H1 (cell line): Measurements from ENCODE around the gene ZSWIM4. TPM values are rescaled to one million over a fixed set of nuclear protein-coding genes. Genes with fewer than 3 reads are reported as not detected.

Experiments
- CTCF ChIA-PET: fragments of 300-600 bp; sonication (Branson Sonifier 250); formaldehyde crosslinking; loops from one replicate; lab custom pipeline; 2021; ENCODE audit not compliant: partially characterized antibody; lab: Charles Lee
- POLR2A ChIA-PET: fragments of 300-600 bp; sonication (Branson Sonifier 250); formaldehyde crosslinking; loops from one replicate; lab custom pipeline; 2021; ENCODE audit warnings: inconsistent platforms; ENCODE audit not compliant: partially characterized antibody; lab: Charles Lee
- DNase-seq, 2 experiments: peaks; one replicate each; pipeline versions ENCODE4 v3.0.0 to v3.0.0-alpha.2; 2010 to 2022; ENCODE audit warnings: low spot score in 2 of 2, low read depth in 1 of 2, mixed read lengths in 1 of 2
- FAIRE-seq: peaks from 2 replicates; lab custom pipeline; 2011; peaks lifted over from hg19 to GRCh38; lab: Jason Lieb, UNC
- H2AFZ ChIP-seq: 2 replicates; pipeline ENCODE4 v1.8.1; 2012; ENCODE audit warnings: low read length, inconsistent platforms
- H2AK5ac ChIP-seq: 2 replicates; pipeline ENCODE4 v1.6.1; 2013; ENCODE audit warnings: low read depth, low read length
- H2BK120ac ChIP-seq: replicated peaks from 2 replicates; pipeline ENCODE3; 2013; ENCODE audit warnings: low read depth, low read length, inconsistent platforms
- H2BK12ac ChIP-seq: 2 replicates; pipeline ENCODE4 v1.6.1; 2013; ENCODE audit warnings: low read depth, low read length
- H2BK15ac ChIP-seq: 2 replicates; pipeline ENCODE4 v1.6.1; 2013; ENCODE audit warnings: low read length
- H2BK20ac ChIP-seq: 2 replicates; pipeline ENCODE4 v1.6.1; 2013; ENCODE audit warnings: low read length
- H2BK5ac ChIP-seq: 2 replicates; pipeline ENCODE4 v1.6.1; 2013; ENCODE audit warnings: low read depth, low read length
- H3K14ac ChIP-seq: 2 replicates; pipeline ENCODE4 v1.6.1; 2013; ENCODE audit warnings: inconsistent platforms; ENCODE audit not compliant: insufficient read length
- H3K18ac ChIP-seq: 2 replicates; pipeline ENCODE4 v1.6.1; 2013; ENCODE audit warnings: low read length; ENCODE audit errors: extremely low read depth
- H3K23ac ChIP-seq: 2 replicates; pipeline ENCODE4 v1.6.1; 2013; ENCODE audit warnings: inconsistent platforms; ENCODE audit not compliant: insufficient read length
- H3K23me2 ChIP-seq: 2 replicates; pipeline ENCODE4 v1.6.1; 2013; ENCODE audit warnings: low read depth, low read length
- H3K27ac ChIP-seq: 2 replicates; pipeline ENCODE4 v1.6.1; 2011; ENCODE audit warnings: low read depth, low read length, inconsistent platforms
- H3K27me3 ChIP-seq, 4 experiments: replicated peaks in 1 of 4; 1 replicate in 1 of 4; 2 replicates in 3 of 4; pipeline versions ENCODE4 v1.6.1 to v1.8.1; 2011 to 2013; ENCODE audit warnings: low read length in 3 of 4, mild to moderate bottlenecking in 3 of 4, inconsistent platforms in 2 of 4, mixed read lengths in 2 of 4, moderate library complexity in 1 of 4; ENCODE audit not compliant: control insufficient read depth in 3 of 4, insufficient read depth in 3 of 4; ENCODE audit errors: extremely low read depth in 1 of 4
- H3K36me3 ChIP-seq, 4 experiments: 2 replicates each; pipeline versions ENCODE4 v1.6.1 to v1.8.1; 2011 to 2013; ENCODE audit warnings: mild to moderate bottlenecking in 4 of 4, low read length in 3 of 4, moderate library complexity in 2 of 4, control low read depth in 1 of 4, inconsistent platforms in 1 of 4; ENCODE audit not compliant: insufficient read depth in 4 of 4, control insufficient read depth in 2 of 4
- H3K4ac ChIP-seq: replicated peaks from 2 replicates; pipeline ENCODE3; 2013; ENCODE audit warnings: low read length, low read depth, mixed read lengths, inconsistent platforms; ENCODE audit not compliant: insufficient read length
- H3K4me1 ChIP-seq, 4 experiments: replicated peaks in 1 of 4; 1 replicate in 1 of 4; 2 replicates in 3 of 4; pipeline versions ENCODE4 v1.6.1 to v1.8.1; 2011 to 2013; ENCODE audit warnings: low read length in 3 of 4, inconsistent platforms in 2 of 4, mixed read lengths in 1 of 4; ENCODE audit not compliant: insufficient read depth in 4 of 4, control insufficient read depth in 3 of 4
- H3K4me2 ChIP-seq, 2 experiments: 2 replicates each; pipeline versions ENCODE4 v1.6.1 to v1.8.1; 2011 to 2013; ENCODE audit warnings: low read depth in 2 of 2, low read length in 2 of 2, control low read depth in 1 of 2, inconsistent platforms in 1 of 2, mild to moderate bottlenecking in 1 of 2; ENCODE audit not compliant: insufficient read depth in 1 of 2
- H3K4me3 ChIP-seq, 4 experiments: fragments of 200-600, 300-600 bp in 1 of 4; sonication (generic), shearing (Covaris generic), sonication (Bioruptor Twin) in 1 of 4; 2 replicates each; pipeline versions ENCODE4 v1.5.1 to v1.8.1; 2011 to 2016; ENCODE audit warnings: low read length in 4 of 4, low read depth in 3 of 4, control low read depth in 2 of 4, inconsistent platforms in 2 of 4, mild to moderate bottlenecking in 2 of 4, mixed read lengths in 1 of 4, moderate library complexity in 1 of 4; ENCODE audit not compliant: insufficient read depth in 2 of 4; ENCODE audit errors: extremely low read depth in 1 of 4
- H3K56ac ChIP-seq: replicated peaks from 2 replicates; pipeline ENCODE3; 2013; ENCODE audit warnings: low read depth, mild to moderate bottlenecking, mixed read lengths, low read length, inconsistent platforms; ENCODE audit not compliant: insufficient read length
- H3K79me1 ChIP-seq: 2 replicates; pipeline ENCODE4 v1.6.1; 2013; ENCODE audit warnings: low read depth, low read length, control low read depth
- H3K79me2 ChIP-seq, 2 experiments: 2 replicates each; pipeline versions ENCODE4 v1.6.1 to v1.8.1; 2012 to 2013; ENCODE audit warnings: low read length in 2 of 2, mild to moderate bottlenecking in 2 of 2, inconsistent platforms in 1 of 2; ENCODE audit not compliant: insufficient read depth in 2 of 2, control insufficient read depth in 1 of 2
- H3K9ac ChIP-seq, 4 experiments: replicated peaks in 1 of 4; 1 replicate in 1 of 4; 2 replicates in 3 of 4; pipeline versions ENCODE4 v1.6.1 to v1.8.1; 2011 to 2013; ENCODE audit warnings: low read depth in 3 of 4, low read length in 3 of 4, control low read depth in 2 of 4, mild to moderate bottlenecking in 2 of 4, moderate library complexity in 2 of 4, inconsistent platforms in 1 of 4; ENCODE audit errors: extremely low read depth in 1 of 4
- H3K9me3 ChIP-seq, 2 experiments: 2 replicates each; pipeline versions ENCODE4 v1.6.1 to v1.8.1; 2012 to 2013; ENCODE audit warnings: mild to moderate bottlenecking in 2 of 2, moderate library complexity in 2 of 2, control low read depth in 1 of 2, inconsistent platforms in 1 of 2, low read depth in 1 of 2, low read length in 1 of 2, mixed read lengths in 1 of 2; ENCODE audit not compliant: insufficient read depth in 2 of 2
- H4K20me1 ChIP-seq, 2 experiments: replicated peaks in 1 of 2; 2 replicates each; pipeline versions ENCODE3 to v1.8.1; 2011 to 2013; ENCODE audit warnings: inconsistent platforms in 2 of 2, low read length in 2 of 2, mild to moderate bottlenecking in 1 of 2; ENCODE audit not compliant: insufficient read depth in 2 of 2, control insufficient read depth in 1 of 2
- H4K5ac ChIP-seq: 2 replicates; pipeline ENCODE4 v1.6.1; 2013; ENCODE audit warnings: low read length, low read depth, mixed read lengths, inconsistent platforms; ENCODE audit not compliant: insufficient read length
- H4K8ac ChIP-seq: 2 replicates; pipeline ENCODE4 v1.8.0; 2013; ENCODE audit warnings: mild to moderate bottlenecking, moderate library complexity, low read length, inconsistent platforms; ENCODE audit not compliant: insufficient read depth; ENCODE audit errors: extremely low read depth
- H4K91ac ChIP-seq: replicated peaks from 2 replicates; pipeline ENCODE3; 2013; ENCODE audit warnings: low read length, mixed read lengths, inconsistent platforms; ENCODE audit not compliant: insufficient read length
- ATF2 ChIP-seq: IDR thresholded peaks from 2 replicates; pipeline ENCODE4 v1.6.1; 2012; ENCODE audit warnings: low read length, inconsistent platforms
- ATF3 ChIP-seq: IDR thresholded peaks from 2 replicates; pipeline ENCODE4 v1.6.1; 2011; ENCODE audit warnings: low read depth, mild to moderate bottlenecking, low read length; ENCODE audit not compliant: insufficient read depth
- BACH1 ChIP-seq: IDR thresholded peaks from 2 replicates; pipeline ENCODE4 v1.6.1; 2012; ENCODE audit warnings: low read length, improper control_type of control experiment
- CBX8 ChIP-seq: fragments of 300-800, 300-1000 bp; sonication (generic); IDR thresholded peaks from 2 replicates; pipeline ENCODE4 v1.7.1; 2016; ENCODE audit warnings: low read depth, low read length, borderline replicate concordance
- FOSL1 ChIP-seq: IDR thresholded peaks from 2 replicates; pipeline ENCODE4 v1.6.1; 2011; ENCODE audit warnings: mild to moderate bottlenecking, low read depth, low read length, moderate library complexity; ENCODE audit not compliant: insufficient read depth
- HDAC2 ChIP-seq, 2 experiments: fragments of 300-600 bp in 1 of 2; sonication (generic) in 1 of 2; IDR thresholded peaks; 2 replicates each; pipeline ENCODE4 v1.6.1; 2011 to 2012; ENCODE audit warnings: low read depth in 2 of 2, low read length in 2 of 2, mild to moderate bottlenecking in 2 of 2, moderate library complexity in 2 of 2, borderline replicate concordance in 1 of 2, inconsistent platforms in 1 of 2
- KDM4A ChIP-seq: IDR thresholded peaks from one replicate; pipeline ENCODE4 v1.7.1; 2012; ENCODE audit warnings: low read depth, mild to moderate bottlenecking, moderate library complexity, low read length, inconsistent platforms; ENCODE audit not compliant: severe bottlenecking
- PHF8 ChIP-seq: fragments of 200-600 bp; sonication (generic); conservative IDR thresholded peaks from 2 replicates; pipeline ENCODE4 v1.7.1; 2012; ENCODE audit warnings: low read depth, mild to moderate bottlenecking, inconsistent platforms, low read length, moderate library complexity
- SP4 ChIP-seq: IDR thresholded peaks from 2 replicates; pipeline ENCODE4 v1.6.1; 2012; ENCODE audit warnings: low read length, inconsistent platforms
- TBP ChIP-seq: IDR thresholded peaks from 2 replicates; pipeline ENCODE4 v1.6.1; 2011; ENCODE audit warnings: low read depth, low read length, improper control_type of control experiment
- WGBS, 2 experiments: shearing (Covaris generic) in 1 of 2; methylation state at CpG; one replicate each; pipeline versions ENCODE4 v1.1.6 to v1.1.7; 2013 to 2015; ENCODE audit warnings: low lambda C conversion rate in 2 of 2, mixed read lengths in 2 of 2, inconsistent platforms in 1 of 2, low coverage in 1 of 2, missing lambda C conversion rate in 1 of 2; ENCODE audit not compliant: insufficient replicate concordance in 2 of 2, insufficient coverage in 1 of 2, insufficient read length in 1 of 2; ENCODE audit errors: extremely low coverage in 1 of 2, missing lambda C conversion rate in 1 of 2; 5-methylcytosine and 5-hydroxymethylcytosine counted together
- polyA plus RNA-seq, 7 experiments: library from polyadenylated mRNA; depleted of rRNA in 3 of 7; stranded (reverse) in 5 of 7; unstranded in 2 of 7; fragments of >200 nt in 5 of 7; fragments of 200-250 nt in 2 of 7; gene quantifications; 1 replicate in 5 of 7; 2 replicates in 1 of 7; 4 replicates in 1 of 7; pipeline versions ENCODE4 v1.2.1 to v1.2.3, GENCODE V29; 2011 to 2013; ENCODE audit warnings: missing spikeins in 2 of 7, mixed read lengths in 2 of 7
- total RNA-seq: library from RNA; stranded (reverse); fragmentation: NEBNext Ultra II Directional; extraction: Animal tissue kit (Norgen Biotek cat#: 25700); gene quantifications from 2 replicates; pipeline ENCODE4 v1.2.1, GENCODE V29; 2021
- TF ChIP-seq, protein P1 (sequence below): IDR thresholded peaks from 2 replicates; pipeline ENCODE4 v1.6.1; 2012; ENCODE audit warnings: inconsistent platforms

ZSWIM4 gene
- total and polyA plus RNA-seq, 2 of the 8 experiments (the other 6 are each of a cell fraction or from before 2014, with no cell fraction given), result 12.2 to 31.1 TPM

- H3K36me3 ChIP-seq, result peaks cover 6 to 52% (median 17%) of the 10 kb centered on the region in 4 experiments; a peak in 6 of 8 replicates
- H3K4me1 ChIP-seq, result no peaks in the 10 kb centered on the region
- no peak overlapping the region for H2BK12ac ChIP-seq
- H4K91ac ChIP-seq, result no peak overlapping the region
- H3K56ac ChIP-seq, result no peak overlapping the region
- DNase-seq (no peak), FAIRE-seq (no peak)
- no peak overlapping the region for H3K14ac ChIP-seq
- no peak overlapping the region for H3K23ac ChIP-seq
- whole genome bisulfite sequencing, 2 experiments, result 95% methylated on average over 9 of the region's 9 CpGs; no CpG with 5 or more reads in 1 of the 2 experiments
- H3K18ac ChIP-seq, result no peak overlapping the region
- no peak overlapping the region for H3K9ac ChIP-seq
- no peak overlapping the region for H3K27ac ChIP-seq
- ChIA-PET CTCF (interaction anchor here (0.6 to 1.8 kb wide), 2 partner anchors 53 to 156 kb away, joined by 3 to 4 read pairs; no protein-coding TSS in a partner anchor), POLR2A (no interaction called here)
- no peak overlapping the region for H2BK120ac ChIP-seq
- H4K8ac ChIP-seq, result no peak overlapping the region; the same call in 1 of the 2 replicates
- H3K79me2 ChIP-seq, result no peaks in the 10 kb centered on the region
- no peaks in the 10 kb centered on the region for H3K27me3 ChIP-seq
- H2BK20ac ChIP-seq, result no peak overlapping the region
- H2BK5ac ChIP-seq, result no peak overlapping the region
- H4K5ac ChIP-seq, result no peak overlapping the region
- no peak overlapping the region for H3K4ac ChIP-seq
- peaks cover 0 to 6% of the 10 kb centered on the region in 2 experiments for H4K20me1 ChIP-seq
- no peak overlapping the region for H2AK5ac ChIP-seq
- H3K79me1 ChIP-seq, result no peaks in the 10 kb centered on the region
- H2AFZ ChIP-seq, result no peak overlapping the region
- H2BK15ac ChIP-seq, result no peak overlapping the region
- no peak overlapping the region for H3K4me2 ChIP-seq
- H3K4me3 ChIP-seq, result no peak overlapping the region
- no peaks in the 10 kb centered on the region for H3K23me2 ChIP-seq
- no peaks in the 10 kb centered on the region for H3K9me3 ChIP-seq
- TF ChIP-seq HDAC2 (IDR thresholded peaks at IDR 0.05; ENCODE audit: borderline replicate concordance in 1 of 2, low read depth in 2 of 2, low read length in 2 of 2), result no peak
- no peak for TF ChIP-seq PHF8
- TF ChIP-seq TBP, result no peak
- TF ChIP-seq ATF2, result no peak
- no peak for TF ChIP-seq BACH1
- no peak for TF ChIP-seq ATF3
- TF ChIP-seq SP4, result no peak
- TF ChIP-seq, protein P1, sequence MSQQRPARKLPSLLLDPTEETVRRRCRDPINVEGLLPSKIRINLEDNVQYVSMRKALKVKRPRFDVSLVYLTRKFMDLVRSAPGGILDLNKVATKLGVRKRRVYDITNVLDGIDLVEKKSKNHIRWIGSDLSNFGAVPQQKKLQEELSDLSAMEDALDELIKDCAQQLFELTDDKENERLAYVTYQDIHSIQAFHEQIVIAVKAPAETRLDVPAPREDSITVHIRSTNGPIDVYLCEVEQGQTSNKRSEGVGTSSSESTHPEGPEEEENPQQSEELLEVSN, result no peak
- TF ChIP-seq KDM4A, result no peak
- no peak for TF ChIP-seq CBX8
- no peak for TF ChIP-seq FOSL1
Measured at GRCh38 chr19:13756210-13756609, 39.0 kb upstream of the ZSWIM4 start.
